ENCODE results near the gene RANBP17. TPM values are rescaled to one million over a fixed set of nuclear protein-coding genes. Genes with fewer than 3 reads are reported as not detected.

The RANBP17 gene
- total and polyA plus RNA-seq, 5 experiments from 2014 or later: 0.09 to 0.83 (median 0.24) TPM; not detected in 2

- Mint-ChIP-seq H3K4me3 (no peak overlapping the region), H3K36me3 (no peaks in the 10 kb centered on the region), H3K4me1 (peaks cover 1 to 11% (median 9%) of the 10 kb centered on the region in 4 donors), H3K9me3 (no peaks in the 10 kb centered on the region), H3K27me3 (peaks cover 12 to 36% (median 18%) of the 10 kb centered on the region in 5 donors), H3K27ac (no peak overlapping the region)
- POLR2A ChIA-PET: no interaction called here
- DNase-seq (no peak), ATAC-seq (no peak)
These were observed 478.2 kb downstream of the RANBP17 start for GRCh38 chr5:171340042-171340441.

GRCh38 chr5:171340491-171340890 lies 478.7 kb downstream of the RANBP17 start:
- Mint-ChIP-seq H3K4me1 (peaks cover 1 to 11% (median 9%) of the 10 kb centered on the region in 4 donors), H3K27me3 (peaks cover 12 to 31% (median 16%) of the 10 kb centered on the region in 5 donors), H3K27ac (no peak overlapping the region), H3K9me3 (no peaks in the 10 kb centered on the region), H3K4me3 (no peak overlapping the region), H3K36me3 (no peaks in the 10 kb centered on the region)
- POLR2A ChIA-PET: no interaction called here
- ATAC-seq (no peak), DNase-seq (no peak)

- no peaks in the 10 kb centered on the region for H3K4me1 Mint-ChIP-seq
- H3K9me3 Mint-ChIP-seq: no peaks in the 10 kb centered on the region
- H3K27me3 Mint-ChIP-seq: peaks cover 9 to 22% (median 12%) of the 10 kb centered on the region in 5 donors
- DNase-seq (peak in 7 of 10 donors; percentile 2 to 36 (median 22)), ATAC-seq (peak in 1 of 2 donors; percentile 44)
- POLR2A ChIA-PET: interaction anchor here (0.6 kb wide), 1 partner anchor 12 kb away, joined by 3 read pairs; no protein-coding TSS in a partner anchor
- H3K4me3 Mint-ChIP-seq: no peak overlapping the region
- no peaks in the 10 kb centered on the region for H3K36me3 Mint-ChIP-seq
- H3K27ac Mint-ChIP-seq: no peak overlapping the region
These were observed 480.7 kb downstream of the RANBP17 start for GRCh38 chr5:171342362-171343111.

- ATAC-seq (no peak), DNase-seq (no peak)
- Mint-ChIP-seq H3K36me3 (no peaks in the 10 kb centered on the region), H3K27ac (no peak overlapping the region), H3K9me3 (no peaks in the 10 kb centered on the region), H3K27me3 (peaks cover 5 to 14% (median 10%) of the 10 kb centered on the region in 5 donors), H3K4me3 (no peak overlapping the region), H3K4me1 (no peaks in the 10 kb centered on the region)
- POLR2A ChIA-PET: no interaction called here
These were observed 483.3 kb downstream of the RANBP17 start for GRCh38 chr5:171344936-171345608.

Other genes with a start within 250 kb of the RANBP17 start
- gene GABRP, start 78.3 kb upstream of the RANBP17 start, total RNA-seq: not detected
- gene GABRP, start 78.3 kb upstream of the RANBP17 start, polyA plus RNA-seq: not detected